SK-N-SH (cell line): Measurements from ENCODE around the gene TSEN2.

ENCODE experiments used
- CHD2 ChIP-seq: fragments of 150-350 bp; IDR thresholded peaks from 2 replicates; pipeline ENCODE4 v1.6.1; 2018; ENCODE audit warnings: low read length; ENCODE audit not compliant: partially characterized antibody
- EP300 ChIP-seq, 2 experiments: IDR thresholded peaks; 2 replicates each; pipeline versions ENCODE4 v1.4.0 to v1.6.1; 2012; ENCODE audit warnings: borderline replicate concordance in 1 of 2, low read depth in 1 of 2, low read length in 1 of 2
- FOXM1 ChIP-seq: IDR thresholded peaks from 2 replicates; pipeline ENCODE4 v1.4.0; 2012; ENCODE audit warnings: low read depth, mild to moderate bottlenecking
- GATA2 ChIP-seq: sonication (generic); formaldehyde crosslinking; IDR thresholded peaks from 2 replicates; pipeline ENCODE4 v1.5.0; 2020; ENCODE audit warnings: mild to moderate bottlenecking, missing genetic modification reagents
- MXI1 ChIP-seq: IDR thresholded peaks from 2 replicates; pipeline ENCODE4 v1.6.1; 2012; ENCODE audit warnings: mild to moderate bottlenecking, low read depth, low read length, improper control_type of control experiment
- POLR2AphosphoS5 ChIP-seq: IDR thresholded peaks from 2 replicates; pipeline ENCODE4 v1.6.1; 2012; ENCODE audit warnings: low read depth, low read length
- RAD21 ChIP-seq: IDR thresholded peaks from 2 replicates; pipeline ENCODE4 v1.6.1; 2012; ENCODE audit warnings: mild to moderate bottlenecking, low read length
- RCOR1 ChIP-seq: fragments of 150-350 bp; IDR thresholded peaks from 2 replicates; pipeline ENCODE4 v1.6.1; 2017; ENCODE audit warnings: antibody characterized with exemption, low read length
- RXRA ChIP-seq: IDR thresholded peaks from 2 replicates; pipeline ENCODE4 v1.4.0; 2012; ENCODE audit warnings: low read depth, mild to moderate bottlenecking, borderline replicate concordance
- TAF1 ChIP-seq: IDR thresholded peaks from 2 replicates; pipeline ENCODE4 v1.6.1; 2012; ENCODE audit warnings: low read depth, mild to moderate bottlenecking, low read length, moderate library complexity, borderline replicate concordance
- TF ChIP-seq, protein P1 (sequence below): fragments of 200-600 bp; sonication (generic); IDR thresholded peaks from 2 replicates; pipeline ENCODE4 v1.6.1; 2017; ENCODE audit warnings: antibody characterized with exemption, mild to moderate bottlenecking, moderate library complexity
- TF ChIP-seq, protein P2 (sequence below): IDR thresholded peaks from 2 replicates; pipeline ENCODE4 v1.4.0; 2012; ENCODE audit warnings: low read depth

DNA sequence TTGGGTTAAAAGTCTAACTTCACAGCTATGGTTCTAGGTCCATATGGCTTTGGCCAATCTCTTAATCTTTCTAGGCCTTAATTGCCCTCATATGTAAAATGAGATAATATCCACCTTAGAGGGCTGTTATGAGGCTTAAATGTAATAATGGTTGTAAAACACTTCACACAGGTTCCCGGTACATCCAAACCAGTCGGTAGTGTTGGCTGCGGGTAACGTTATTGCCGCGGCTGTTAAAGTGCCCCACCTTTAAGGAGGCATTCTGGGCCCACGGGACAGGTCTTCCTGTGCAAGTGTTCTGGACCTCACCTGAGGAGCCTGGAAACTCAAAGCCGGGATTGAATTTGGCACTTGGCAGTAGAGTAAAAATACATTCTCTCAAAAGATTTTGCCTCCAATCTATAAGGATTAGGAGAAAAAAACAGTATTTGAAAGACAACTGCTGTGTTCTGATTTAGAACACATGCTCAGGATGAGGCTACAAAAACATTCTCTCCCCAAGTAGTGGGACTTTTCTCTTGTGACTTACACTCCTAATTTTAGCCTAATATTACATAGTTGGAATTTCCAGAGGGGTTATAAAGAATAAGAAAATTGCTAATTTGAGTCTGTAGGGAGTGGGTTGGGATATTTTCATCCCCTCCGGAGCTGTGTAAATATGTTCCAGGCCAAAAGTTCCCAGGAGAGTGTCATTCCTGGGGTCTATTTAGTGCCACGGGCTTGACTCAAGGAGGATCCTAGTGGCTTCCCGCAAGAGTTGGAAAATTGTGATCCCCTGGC, 44.9 kb upstream of the TSEN2 start:
- TF ChIP-seq, protein P1, sequence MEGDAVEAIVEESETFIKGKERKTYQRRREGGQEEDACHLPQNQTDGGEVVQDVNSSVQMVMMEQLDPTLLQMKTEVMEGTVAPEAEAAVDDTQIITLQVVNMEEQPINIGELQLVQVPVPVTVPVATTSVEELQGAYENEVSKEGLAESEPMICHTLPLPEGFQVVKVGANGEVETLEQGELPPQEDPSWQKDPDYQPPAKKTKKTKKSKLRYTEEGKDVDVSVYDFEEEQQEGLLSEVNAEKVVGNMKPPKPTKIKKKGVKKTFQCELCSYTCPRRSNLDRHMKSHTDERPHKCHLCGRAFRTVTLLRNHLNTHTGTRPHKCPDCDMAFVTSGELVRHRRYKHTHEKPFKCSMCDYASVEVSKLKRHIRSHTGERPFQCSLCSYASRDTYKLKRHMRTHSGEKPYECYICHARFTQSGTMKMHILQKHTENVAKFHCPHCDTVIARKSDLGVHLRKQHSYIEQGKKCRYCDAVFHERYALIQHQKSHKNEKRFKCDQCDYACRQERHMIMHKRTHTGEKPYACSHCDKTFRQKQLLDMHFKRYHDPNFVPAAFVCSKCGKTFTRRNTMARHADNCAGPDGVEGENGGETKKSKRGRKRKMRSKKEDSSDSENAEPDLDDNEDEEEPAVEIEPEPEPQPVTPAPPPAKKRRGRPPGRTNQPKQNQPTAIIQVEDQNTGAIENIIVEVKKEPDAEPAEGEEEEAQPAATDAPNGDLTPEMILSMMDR = no peak
- no peak for TF ChIP-seq POLR2AphosphoS5
- no peak for TF ChIP-seq RAD21
- no peak for TF ChIP-seq CHD2
- TF ChIP-seq, protein P2, sequence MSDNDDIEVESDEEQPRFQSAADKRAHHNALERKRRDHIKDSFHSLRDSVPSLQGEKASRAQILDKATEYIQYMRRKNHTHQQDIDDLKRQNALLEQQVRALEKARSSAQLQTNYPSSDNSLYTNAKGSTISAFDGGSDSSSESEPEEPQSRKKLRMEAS = no peak
- TF ChIP-seq FOXM1 = no peak
- TF ChIP-seq MXI1 = no peak
- no peak for TF ChIP-seq GATA2 (CRISPR knock-in tag)
- TF ChIP-seq EP300 (IDR thresholded peaks at IDR 0.05; ENCODE audit: borderline replicate concordance in 1 of 2, low read depth in 1 of 2, low read length in 1 of 2) = no peak
- no peak for TF ChIP-seq RCOR1
- no peak for TF ChIP-seq TAF1
- no peak for TF ChIP-seq RXRA
